Neuronal stem cell (in vitro differentiated cells): Measurements from ENCODE around the gene CEP170B.

Source experiments
- DNase-seq: peaks from one replicate; pipeline ENCODE4 v3.0.0-alpha.2; 2013; ENCODE audit warnings: low spot score
- H2AFZ ChIP-seq: one replicate; pipeline ENCODE4 v1.6.1; 2013; ENCODE audit warnings: mild to moderate bottlenecking, low read length, inconsistent platforms
- H2AK5ac ChIP-seq: 2 replicates; pipeline ENCODE4 v1.6.1; 2013; ENCODE audit warnings: low read depth, mild to moderate bottlenecking, inconsistent platforms, low read length, moderate library complexity, mixed read lengths
- H2BK120ac ChIP-seq: 2 replicates; pipeline ENCODE4 v1.6.1; 2013; ENCODE audit warnings: low read depth, mild to moderate bottlenecking, inconsistent platforms, low read length, moderate library complexity, mixed read lengths
- H2BK12ac ChIP-seq: one replicate; pipeline ENCODE4 v1.6.1; 2013; ENCODE audit warnings: low read length, inconsistent platforms
- H2BK15ac ChIP-seq: 2 replicates; pipeline ENCODE4 v1.6.1; 2013; ENCODE audit warnings: mild to moderate bottlenecking, low read length, inconsistent platforms, mixed read lengths
- H2BK5ac ChIP-seq: one replicate; pipeline ENCODE4 v1.6.1; 2013; ENCODE audit warnings: inconsistent platforms, mild to moderate bottlenecking, low read length, moderate library complexity
- H3K14ac ChIP-seq: one replicate; pipeline ENCODE4 v1.6.1; 2013; ENCODE audit warnings: low read length, inconsistent platforms
- H3K18ac ChIP-seq: 2 replicates; pipeline ENCODE4 v1.6.1; 2013; ENCODE audit warnings: low read length, inconsistent platforms
- H3K23ac ChIP-seq: 2 replicates; pipeline ENCODE4 v1.6.1; 2013; ENCODE audit warnings: low read depth, mild to moderate bottlenecking, mixed read lengths, low read length, inconsistent platforms; ENCODE audit not compliant: poor library complexity
- H3K27ac ChIP-seq: replicated peaks from 3 replicates; pipeline ENCODE4 v1.5.1; 2013; ENCODE audit warnings: low read length, inconsistent platforms
- H3K27me3 ChIP-seq, 3 experiments: 2 replicates each; pipeline ENCODE4 v1.6.1; 2013; ENCODE audit warnings: low read length in 3 of 3, mild to moderate bottlenecking in 2 of 3, inconsistent platforms in 1 of 3, low read depth in 1 of 3, mixed read lengths in 1 of 3, moderate library complexity in 1 of 3; ENCODE audit not compliant: control insufficient read depth in 3 of 3, insufficient read depth in 3 of 3
- H3K36me3 ChIP-seq, 2 donors: replicated peaks in 1 of 2; 2 replicates each; pipeline ENCODE4 v1.6.1; 2013; ENCODE audit warnings: low read length in 2 of 2; ENCODE audit not compliant: control insufficient read depth in 2 of 2, insufficient read depth in 2 of 2
- H3K4ac ChIP-seq: 2 replicates; pipeline ENCODE4 v1.6.1; 2013; ENCODE audit warnings: inconsistent platforms, mild to moderate bottlenecking, low read length, moderate library complexity
- H3K4me1 ChIP-seq, 2 donors: 1 replicate in 1 of 2; 2 replicates in 1 of 2; pipeline ENCODE4 v1.6.1; 2013; ENCODE audit warnings: low read length in 2 of 2, low read depth in 1 of 2; ENCODE audit not compliant: control insufficient read depth in 2 of 2, insufficient read depth in 1 of 2
- H3K4me2 ChIP-seq: one replicate; pipeline ENCODE4 v1.6.1; 2013; ENCODE audit warnings: mild to moderate bottlenecking, low read length, inconsistent platforms; ENCODE audit not compliant: insufficient read depth, poor library complexity, severe bottlenecking
- H3K4me3 ChIP-seq, 2 donors: 2 replicates each; pipeline ENCODE4 v1.5.1; 2013; ENCODE audit warnings: low read length in 2 of 2, mild to moderate bottlenecking in 2 of 2, inconsistent platforms in 1 of 2, moderate library complexity in 1 of 2
- H3K79me1 ChIP-seq: one replicate; pipeline ENCODE4 v1.6.1; 2013; ENCODE audit warnings: low read depth, mild to moderate bottlenecking, inconsistent platforms, low read length, moderate library complexity
- H3K9ac ChIP-seq: one replicate; pipeline ENCODE4 v1.6.1; 2013; ENCODE audit warnings: mild to moderate bottlenecking, low read depth, low read length, inconsistent platforms; ENCODE audit not compliant: poor library complexity
- H3K9me3 ChIP-seq, 2 donors: replicated peaks in 1 of 2; 2 replicates each; pipeline versions ENCODE3 to v1.6.1; 2013; ENCODE audit warnings: low read length in 2 of 2, mild to moderate bottlenecking in 2 of 2, inconsistent platforms in 1 of 2, low read depth in 1 of 2, mixed read lengths in 1 of 2, moderate library complexity in 1 of 2; ENCODE audit not compliant: control insufficient read depth in 2 of 2, insufficient read depth in 1 of 2
- H4K8ac ChIP-seq: one replicate; pipeline ENCODE4 v1.6.1; 2013; ENCODE audit warnings: low read depth, mild to moderate bottlenecking, inconsistent platforms, low read length, moderate library complexity
- H4K91ac ChIP-seq: one replicate; pipeline ENCODE4 v1.6.1; 2013; ENCODE audit warnings: low read length, low read depth, mild to moderate bottlenecking, inconsistent platforms; ENCODE audit not compliant: poor library complexity
- WGBS, 2 donors: extraction: QIAGEN DNeasy Blood & Tissue Kit; methylation state at CpG; one replicate each; pipeline ENCODE4 v1.1.7; 2013; ENCODE audit warnings: missing lambda C conversion rate in 2 of 2, mixed read lengths in 1 of 2; ENCODE audit not compliant: insufficient read length in 2 of 2, insufficient replicate concordance in 1 of 2; ENCODE audit errors: extremely low coverage in 2 of 2; 5-methylcytosine and 5-hydroxymethylcytosine counted together

CEP170B gene

GRCh38 chr14:104843006-104843405, 22.1 kb upstream of the CEP170B start:
- Histone ChIP-seq H3K18ac (peak overlapping the region; percentile 96), H3K79me1 (no peaks in the 10 kb centered on the region), H3K4me1 (peaks cover 12 to 15% of the 10 kb centered on the region in 2 donors), H3K23ac (no peak overlapping the region), H2BK5ac (peak overlapping the region; percentile 69), H2BK12ac (no peak overlapping the region), H3K14ac (no peak overlapping the region), H3K36me3 (no peaks in the 10 kb centered on the region), H2BK120ac (peak overlapping the region; percentile 88), H2BK15ac (no peak overlapping the region), H4K91ac (no peak overlapping the region), H4K8ac (no peak overlapping the region), H3K27ac (no peak overlapping the region), H3K4me2 (peak overlapping the region; percentile 82), H2AK5ac (peak overlapping the region; percentile 60), H2AFZ (peak overlapping the region; percentile 93), H3K9me3 (peaks cover 0 to 2% of the 10 kb centered on the region in 2 donors), H3K27me3 (peaks cover 0 to 62% (median 8%) of the 10 kb centered on the region in 3 experiments), H3K4ac (no peak overlapping the region), H3K4me3 (peak overlapping the region; percentile 43 to 73), H3K9ac (no peak overlapping the region)
- no peak for DNase-seq
- WGBS, 2 donors = no CpG with 5 or more reads among the region's 13 CpGs

GRCh38 chr14:104843442-104844305, 21.4 kb upstream of the CEP170B start:
- H3K14ac ChIP-seq = peak overlapping the region; percentile 49
- no CpG with 5 or more reads among the region's 69 CpGs for WGBS, 2 donors

GRCh38 chr14:104844306-104845032, 20.6 kb upstream of the CEP170B start:
- H3K36me3 ChIP-seq = no peaks in the 10 kb centered on the region
- peak overlapping the region; percentile 82 for H3K4me2 ChIP-seq
- no peak overlapping the region for H3K27ac ChIP-seq
- peak overlapping the region; percentile 89 for H3K18ac ChIP-seq
- WGBS, 2 donors = no CpG with 5 or more reads among the region's 27 CpGs
- H3K23ac ChIP-seq = peak overlapping the region; percentile 56
- peaks cover 12 to 15% of the 10 kb centered on the region in 2 donors for H3K4me1 ChIP-seq
- H3K79me1 ChIP-seq = no peaks in the 10 kb centered on the region
- H2BK5ac ChIP-seq = no peak overlapping the region
- H3K9ac ChIP-seq = peak overlapping the region; percentile 75
- peak overlapping the region; percentile 76 for H2BK12ac ChIP-seq
- H2AK5ac ChIP-seq = peak overlapping the region; percentile 41
- H4K91ac ChIP-seq = no peak overlapping the region
- peak overlapping the region; percentile 49 for H3K14ac ChIP-seq
- peak overlapping the region in 1 of 2 donors; percentile 43 for H3K4me3 ChIP-seq
- H3K27me3 ChIP-seq = peaks cover 0 to 65% (median 8%) of the 10 kb centered on the region in 3 experiments
- peaks cover 0 to 2% of the 10 kb centered on the region in 2 donors for H3K9me3 ChIP-seq
- peak overlapping the region; percentile 93 for H2AFZ ChIP-seq
- no peak overlapping the region for H2BK120ac ChIP-seq
- H2BK15ac ChIP-seq = peak overlapping the region; percentile 11
- peak overlapping the region; percentile 54 for H3K4ac ChIP-seq
- no peak overlapping the region for H4K8ac ChIP-seq
- DNase-seq = no peak

More at GRCh38 chr14:104843442-104844305, 21.4 kb upstream of the CEP170B start:
- Histone ChIP-seq H3K23ac (peak overlapping the region; percentile 87), H3K4me3 (peak overlapping the region; percentile 43 to 73), H3K36me3 (no peaks in the 10 kb centered on the region), H2AFZ (peak overlapping the region; percentile 93), H4K8ac (no peak overlapping the region), H2BK5ac (peak overlapping the region; percentile 69), H3K9me3 (peaks cover 0 to 2% of the 10 kb centered on the region in 2 donors), H3K18ac (peak overlapping the region; percentile 96), H3K9ac (peak overlapping the region; percentile 75), H2BK12ac (peak overlapping the region; percentile 76), H2BK15ac (peak overlapping the region; percentile 98), H3K4ac (no peak overlapping the region), H2AK5ac (peak overlapping the region; percentile 60), H3K4me1 (peaks cover 12 to 15% of the 10 kb centered on the region in 2 donors), H3K79me1 (no peaks in the 10 kb centered on the region), H4K91ac (no peak overlapping the region), H3K27me3 (peaks cover 0 to 63% (median 8%) of the 10 kb centered on the region in 3 experiments), H3K4me2 (peak overlapping the region; percentile 82), H3K27ac (no peak overlapping the region), H2BK120ac (peak overlapping the region; percentile 24)
- DNase-seq = peak; percentile 59
